GM12872 (cell line): ENCODE data around the gene CLIP1.

Source experiments
- TF ChIP-seq, protein P1 (sequence below): IDR thresholded peaks from 3 replicates; pipeline ENCODE4 v1.5.1; 2011; ENCODE audit warnings: low read depth, mild to moderate bottlenecking, low read length, moderate library complexity; ENCODE audit not compliant: insufficient read depth

Gene CLIP1

GRCh38 chr12:122389677-122390076 is 32.8 kb downstream of the CLIP1 start:
- TF ChIP-seq, protein P1, sequence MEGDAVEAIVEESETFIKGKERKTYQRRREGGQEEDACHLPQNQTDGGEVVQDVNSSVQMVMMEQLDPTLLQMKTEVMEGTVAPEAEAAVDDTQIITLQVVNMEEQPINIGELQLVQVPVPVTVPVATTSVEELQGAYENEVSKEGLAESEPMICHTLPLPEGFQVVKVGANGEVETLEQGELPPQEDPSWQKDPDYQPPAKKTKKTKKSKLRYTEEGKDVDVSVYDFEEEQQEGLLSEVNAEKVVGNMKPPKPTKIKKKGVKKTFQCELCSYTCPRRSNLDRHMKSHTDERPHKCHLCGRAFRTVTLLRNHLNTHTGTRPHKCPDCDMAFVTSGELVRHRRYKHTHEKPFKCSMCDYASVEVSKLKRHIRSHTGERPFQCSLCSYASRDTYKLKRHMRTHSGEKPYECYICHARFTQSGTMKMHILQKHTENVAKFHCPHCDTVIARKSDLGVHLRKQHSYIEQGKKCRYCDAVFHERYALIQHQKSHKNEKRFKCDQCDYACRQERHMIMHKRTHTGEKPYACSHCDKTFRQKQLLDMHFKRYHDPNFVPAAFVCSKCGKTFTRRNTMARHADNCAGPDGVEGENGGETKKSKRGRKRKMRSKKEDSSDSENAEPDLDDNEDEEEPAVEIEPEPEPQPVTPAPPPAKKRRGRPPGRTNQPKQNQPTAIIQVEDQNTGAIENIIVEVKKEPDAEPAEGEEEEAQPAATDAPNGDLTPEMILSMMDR, result no peak

DNA sequence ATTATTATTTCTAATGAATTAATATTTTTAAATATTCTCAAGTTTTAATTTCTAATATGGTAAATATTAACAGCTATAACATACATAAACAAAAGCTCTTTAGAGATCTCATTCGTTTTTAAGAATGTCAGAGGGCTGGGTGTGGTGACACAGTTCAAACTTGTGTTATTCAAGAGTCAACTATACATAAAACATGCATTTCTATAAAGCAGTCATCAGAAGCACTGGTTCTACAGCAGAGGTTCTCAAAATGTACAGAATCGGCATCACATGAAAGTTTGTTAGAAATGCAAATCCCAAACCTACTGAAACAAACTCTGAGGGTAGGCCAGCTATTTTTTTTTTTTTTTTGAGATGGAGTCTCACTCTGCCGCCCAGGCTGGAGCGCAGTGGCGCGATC is 34.6 kb downstream of the CLIP1 start:
- TF ChIP-seq, protein P1, result no peak

DNA sequence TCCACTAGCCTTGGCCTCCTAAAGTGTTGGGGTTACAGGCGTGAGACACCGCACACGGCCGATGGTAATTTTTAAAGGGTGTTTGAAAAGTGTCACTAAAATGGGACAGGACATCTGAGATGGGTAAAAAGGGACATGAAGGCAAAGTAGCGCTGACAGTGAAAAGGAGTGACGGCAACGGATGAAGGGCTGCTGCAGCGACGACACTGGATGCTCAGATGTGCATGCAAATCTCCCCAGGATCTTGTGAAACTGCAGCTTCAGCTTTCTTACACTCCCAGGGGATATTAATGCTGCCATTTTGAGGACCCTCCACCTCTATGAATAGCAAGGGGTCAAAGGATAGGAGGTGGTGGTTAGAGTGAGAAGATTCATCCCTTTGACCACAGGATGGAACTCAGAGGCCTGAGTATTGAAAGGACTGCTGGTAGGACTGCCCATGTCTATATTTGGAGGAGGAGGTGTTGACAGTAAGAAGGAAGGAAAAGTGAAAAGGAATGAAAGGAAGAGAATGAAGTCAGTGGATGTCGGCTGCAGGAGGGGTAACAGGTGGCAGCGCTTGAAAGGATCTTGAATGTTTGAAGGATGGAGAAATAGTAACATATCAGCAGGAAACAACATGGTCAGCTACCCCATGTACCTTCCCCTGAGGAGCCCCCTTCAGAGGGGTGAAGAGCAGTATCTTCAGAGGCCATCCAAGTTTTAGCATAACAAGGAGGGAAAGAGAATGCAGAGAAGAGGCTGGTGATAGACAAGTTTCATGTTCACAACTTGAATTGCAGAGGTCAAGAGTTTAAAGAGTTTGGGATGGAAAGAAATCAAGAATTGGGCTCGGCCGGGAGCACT is 37.1 kb downstream of the CLIP1 start:
- TF ChIP-seq, protein P1, result no peak

DNA sequence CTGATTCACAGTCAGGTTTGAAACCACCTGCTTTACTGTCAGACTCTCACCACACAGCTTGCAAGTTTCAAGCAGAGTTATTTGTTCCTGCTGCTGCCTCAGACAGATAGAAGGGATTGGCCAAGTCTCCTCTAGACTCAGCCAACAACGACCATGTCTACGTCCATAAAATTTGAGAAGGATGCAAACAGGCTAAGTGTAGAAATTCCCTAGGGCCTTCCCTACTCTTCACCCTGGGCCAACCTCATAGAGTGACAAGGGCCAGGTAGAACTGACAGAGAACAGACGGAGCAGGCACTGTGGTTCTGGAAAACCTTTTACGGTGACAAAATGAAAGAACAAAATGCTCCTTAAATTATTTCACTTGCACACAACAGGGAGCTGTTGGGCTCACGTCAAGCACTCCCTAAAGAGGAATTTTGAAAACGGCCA is 39.5 kb downstream of the CLIP1 start:
- TF ChIP-seq, protein P1, result no peak

DNA sequence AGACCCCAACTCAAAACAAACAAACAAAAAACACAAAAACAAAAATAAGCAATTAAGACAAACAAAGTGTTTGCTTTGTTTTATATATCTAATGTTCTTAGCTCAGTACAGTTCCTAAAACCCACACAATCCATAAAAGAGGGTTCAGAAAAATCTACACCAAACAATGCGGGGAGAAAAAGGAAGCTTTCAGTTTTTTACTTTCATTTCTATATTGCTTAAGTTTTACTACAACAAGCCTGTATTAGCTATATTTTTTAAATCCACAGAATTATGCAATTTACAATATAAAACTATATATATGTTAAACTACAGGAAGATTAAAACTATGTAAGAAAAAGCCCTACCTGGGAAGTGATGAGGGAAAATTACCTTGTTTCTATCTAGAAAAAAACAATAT is 41.4 kb downstream of the CLIP1 start:
- TF ChIP-seq, protein P1, result no peak

GRCh38 chr12:122374707-122375106 is 47.8 kb downstream of the CLIP1 start:
- TF ChIP-seq, protein P1, result no peak

- TF ChIP-seq, protein P1, result no peak
Observed at GRCh38 chr12:122371475-122372045, 50.9 kb downstream of the CLIP1 start.
